Mononuclear cell (primary cell): ENCODE measurements around the gene BGLAP. TPM values are rescaled to one million over a fixed set of nuclear protein-coding genes. Genes with fewer than 3 reads are reported as not detected.

Experiments used
- H3K27me3 ChIP-seq: 2 replicates; pipeline ENCODE4 v1.6.0; 2011; ENCODE audit warnings: low read length, control low read depth; ENCODE audit not compliant: insufficient read depth
- H3K4me1 ChIP-seq: 2 replicates; pipeline ENCODE4 v1.5.1; 2011; ENCODE audit warnings: mild to moderate bottlenecking, low read length, control low read depth; ENCODE audit not compliant: insufficient read depth
- H3K4me3 ChIP-seq: 2 replicates; pipeline ENCODE4 v1.5.1; 2011; ENCODE audit warnings: mild to moderate bottlenecking, low read length, moderate library complexity
- H3K9me3 ChIP-seq: 2 replicates; pipeline ENCODE4 v1.5.1; 2011; ENCODE audit warnings: low read depth, mild to moderate bottlenecking, control low read depth, low read length
- total RNA-seq: library from RNA; depleted of rRNA; stranded (reverse); fragments of >200 nt; gene quantifications from one replicate; pipeline ENCODE4 v1.2.3, GENCODE V29; 2012

The BGLAP gene
- total RNA-seq, 1 donor: 0.31 TPM

- H3K4me3 ChIP-seq: no peak overlapping the region
- no peaks in the 10 kb centered on the region for H3K27me3 ChIP-seq
- no peaks in the 10 kb centered on the region for H3K4me1 ChIP-seq
- H3K9me3 ChIP-seq: no peaks in the 10 kb centered on the region
These were observed 18.9 kb downstream of the BGLAP start for GRCh38 chr1:156260896-156261295.

DNA sequence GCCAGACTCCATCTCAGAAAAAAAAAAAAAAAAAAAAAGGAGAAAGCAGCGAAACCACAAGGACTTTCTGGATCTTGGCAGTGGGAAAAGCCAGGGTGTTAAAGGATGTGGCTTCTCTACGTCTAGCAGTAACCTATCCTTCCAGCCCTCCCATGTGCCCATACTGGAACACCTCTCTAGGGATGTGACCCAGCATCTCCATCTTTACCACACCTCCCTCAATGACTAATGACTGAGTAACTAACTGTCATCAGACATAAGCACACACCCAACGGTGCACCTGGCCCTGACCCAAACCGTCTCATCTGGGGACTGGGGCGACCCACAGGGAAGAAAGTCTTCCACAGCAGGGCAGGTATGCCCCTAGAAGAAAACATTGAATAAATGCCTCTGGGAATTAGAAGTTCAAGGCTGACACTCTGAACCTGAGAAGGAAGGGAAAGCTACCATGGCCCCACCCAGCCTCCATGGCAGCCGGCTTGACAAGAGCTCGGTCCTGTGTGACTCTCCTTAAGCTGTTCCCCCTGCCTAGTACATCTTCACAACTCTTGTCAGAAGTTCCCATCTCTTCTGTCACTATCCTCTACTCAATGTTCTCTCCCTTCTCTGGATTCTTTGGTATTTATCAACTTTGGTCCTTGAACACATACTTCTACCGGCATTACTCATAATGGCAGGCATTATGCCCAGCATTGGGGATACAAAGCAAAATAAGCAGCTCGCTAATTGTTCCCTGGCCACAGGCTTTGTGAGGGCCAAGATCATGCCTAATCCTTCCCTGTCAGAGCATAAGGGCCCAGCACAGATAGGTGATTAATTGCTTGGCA is 20.7 kb downstream of the BGLAP start:
- Histone ChIP-seq H3K4me1 (no peaks in the 10 kb centered on the region), H3K27me3 (no peaks in the 10 kb centered on the region), H3K9me3 (no peaks in the 10 kb centered on the region), H3K4me3 (no peak overlapping the region)

DNA sequence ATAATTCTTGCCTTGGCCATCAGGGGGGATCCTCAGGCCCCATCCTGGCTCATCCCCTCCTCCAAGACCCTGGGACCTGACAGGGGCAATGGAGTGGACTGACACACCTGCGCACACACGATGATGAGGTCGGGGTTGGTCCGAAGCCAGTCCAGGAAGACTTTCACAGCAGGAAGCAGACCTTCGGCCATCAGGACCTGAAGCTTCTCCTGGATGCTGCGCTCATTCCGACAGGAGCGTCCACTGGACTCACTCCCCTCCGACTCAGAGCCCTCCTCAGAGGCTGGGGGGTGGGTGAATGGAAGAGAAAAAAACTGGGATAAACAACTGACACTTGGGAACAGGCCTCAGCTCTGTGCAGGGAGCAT is 21.3 kb downstream of the BGLAP start:
- Histone ChIP-seq H3K4me1 (no peaks in the 10 kb centered on the region), H3K9me3 (no peaks in the 10 kb centered on the region), H3K4me3 (no peak overlapping the region), H3K27me3 (no peaks in the 10 kb centered on the region)

GRCh38 chr1:156266051-156266450 is 24.1 kb downstream of the BGLAP start:
- no peak overlapping the region for H3K4me3 ChIP-seq
- no peaks in the 10 kb centered on the region for H3K27me3 ChIP-seq
- no peaks in the 10 kb centered on the region for H3K9me3 ChIP-seq
- H3K4me1 ChIP-seq: no peaks in the 10 kb centered on the region

GRCh38 chr1:156268336-156268735 is 26.4 kb downstream of the BGLAP start:
- Histone ChIP-seq H3K9me3 (no peaks in the 10 kb centered on the region), H3K4me3 (no peak overlapping the region), H3K27me3 (no peaks in the 10 kb centered on the region), H3K4me1 (no peaks in the 10 kb centered on the region)

- Histone ChIP-seq H3K27me3 (no peaks in the 10 kb centered on the region), H3K4me3 (no peak overlapping the region), H3K4me1 (peaks cover 3% of the 10 kb centered on the region), H3K9me3 (no peaks in the 10 kb centered on the region)
These were observed 28.3 kb downstream of the BGLAP start for GRCh38 chr1:156270314-156270713.

DNA sequence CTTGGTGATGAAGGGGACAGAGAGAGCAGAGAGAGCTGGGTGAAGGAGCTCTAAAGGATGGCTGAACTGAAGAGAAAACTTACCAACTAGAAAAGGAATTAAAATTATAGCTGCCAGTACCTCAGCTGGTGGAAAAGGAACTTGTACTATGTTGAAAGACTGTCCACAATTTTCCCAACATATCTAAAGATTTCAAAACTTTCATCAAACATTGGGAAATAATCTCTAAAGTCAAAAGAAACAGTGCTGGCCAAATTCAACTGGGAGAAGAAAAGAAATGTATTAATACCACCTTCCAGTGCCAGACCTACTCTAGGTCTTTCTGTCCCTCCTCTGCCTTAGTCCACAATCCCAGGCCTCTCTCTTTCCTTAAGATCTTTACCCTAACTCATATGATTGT is 34.5 kb downstream of the BGLAP start:
- Histone ChIP-seq H3K27me3 (no peaks in the 10 kb centered on the region), H3K4me1 (peaks cover 62% of the 10 kb centered on the region), H3K9me3 (no peaks in the 10 kb centered on the region), H3K4me3 (no peak overlapping the region)

- no peaks in the 10 kb centered on the region for H3K9me3 ChIP-seq
- peaks cover 67% of the 10 kb centered on the region for H3K4me1 ChIP-seq
- no peak overlapping the region for H3K4me3 ChIP-seq
- H3K27me3 ChIP-seq: no peaks in the 10 kb centered on the region
These were observed 35.0 kb downstream of the BGLAP start for GRCh38 chr1:156276966-156277381.

GRCh38 chr1:156279837-156280236 is 37.9 kb downstream of the BGLAP start:
- H3K9me3 ChIP-seq: no peaks in the 10 kb centered on the region
- no peak overlapping the region for H3K4me3 ChIP-seq
- H3K27me3 ChIP-seq: no peaks in the 10 kb centered on the region
- peaks cover 88% of the 10 kb centered on the region for H3K4me1 ChIP-seq

GRCh38 chr1:156281281-156281680 is 39.3 kb downstream of the BGLAP start:
- H3K27me3 ChIP-seq: no peaks in the 10 kb centered on the region
- H3K4me3 ChIP-seq: peak overlapping the region; percentile 89
- H3K4me1 ChIP-seq: peaks cover 82% of the 10 kb centered on the region
- no peaks in the 10 kb centered on the region for H3K9me3 ChIP-seq

DNA sequence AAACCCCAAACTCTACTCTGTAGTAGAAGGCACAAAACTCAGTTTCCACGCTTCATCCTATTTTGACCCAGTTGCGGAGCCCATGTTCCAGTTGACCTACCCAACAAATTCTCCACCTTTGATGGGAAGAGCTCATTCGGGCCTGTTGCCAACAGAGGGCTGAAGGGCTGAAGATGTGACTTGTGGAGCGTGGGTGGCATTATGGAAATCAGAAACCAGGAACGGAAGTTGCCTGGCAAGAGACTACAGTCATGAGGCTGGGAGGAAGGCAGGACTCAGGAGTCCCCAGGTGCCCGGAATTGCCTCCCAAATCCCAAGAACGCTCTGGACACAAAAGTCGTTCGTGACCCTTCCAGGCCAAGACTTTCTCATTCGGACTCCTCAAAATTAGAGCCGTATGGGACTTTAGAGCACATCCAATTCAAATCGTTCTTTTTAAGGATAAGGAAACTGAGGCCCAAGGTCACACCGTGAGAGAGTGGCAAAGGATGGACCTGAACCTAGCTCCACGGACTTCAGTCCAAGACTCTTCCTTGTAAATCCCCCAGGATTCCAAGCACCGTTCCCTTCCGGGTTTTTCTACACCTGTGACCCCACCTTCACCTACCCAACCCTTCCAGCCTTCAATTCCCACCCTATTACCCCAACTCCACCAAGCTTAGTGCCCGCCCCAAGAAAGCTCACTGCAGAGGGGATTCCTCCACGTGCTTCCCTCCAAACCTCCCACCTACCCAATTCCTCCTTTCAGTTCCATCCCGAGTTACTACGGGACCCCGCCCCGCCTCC is 39.9 kb downstream of the BGLAP start:
- Histone ChIP-seq H3K4me1 (peaks cover 76% of the 10 kb centered on the region), H3K4me3 (peak overlapping the region; percentile 89), H3K27me3 (no peaks in the 10 kb centered on the region)

GRCh38 chr1:156282479-156283222 is 40.7 kb downstream of the BGLAP start, which contains the start of gene SMG5:
SMG5 (minus strand) TSS chr1:156282825; CDS start chr1:156282680, 145 bp downstream.
- peak within 1 kb of the TSS; percentile 89 for H3K4me3 ChIP-seq
- H3K27me3 ChIP-seq: no peaks in the 10 kb centered on the region
- H3K4me1 ChIP-seq: peaks cover 69% of the 10 kb centered on the region
- no peaks in the 10 kb centered on the region for H3K9me3 ChIP-seq

More for the DNA sequence above, 39.9 kb downstream of the BGLAP start:
- H3K9me3 ChIP-seq: no peaks in the 10 kb centered on the region

DNA sequence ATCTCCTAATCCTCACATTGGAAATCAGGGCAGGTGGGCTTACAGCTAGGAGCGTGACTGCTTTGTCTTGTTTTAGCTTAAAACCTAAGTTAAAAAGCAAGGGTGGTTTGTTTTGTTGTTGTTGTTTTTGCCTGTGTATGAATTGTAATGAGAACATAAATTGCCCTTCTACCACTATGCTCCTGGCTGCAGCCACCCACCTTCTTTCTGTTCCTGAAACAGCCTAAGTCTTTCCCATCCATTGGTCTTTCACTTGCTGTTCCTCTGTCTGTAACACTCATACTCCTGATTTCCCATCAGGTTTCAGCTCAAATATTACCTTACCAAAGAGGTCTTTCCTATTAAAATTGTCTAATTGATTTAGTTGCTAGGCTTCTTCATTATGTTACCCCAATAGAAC is 41.5 kb downstream of the BGLAP start:
- Histone ChIP-seq H3K9me3 (no peaks in the 10 kb centered on the region), H3K27me3 (no peaks in the 10 kb centered on the region), H3K4me1 (peaks cover 60% of the 10 kb centered on the region), H3K4me3 (peak overlapping the region; percentile 89)

DNA sequence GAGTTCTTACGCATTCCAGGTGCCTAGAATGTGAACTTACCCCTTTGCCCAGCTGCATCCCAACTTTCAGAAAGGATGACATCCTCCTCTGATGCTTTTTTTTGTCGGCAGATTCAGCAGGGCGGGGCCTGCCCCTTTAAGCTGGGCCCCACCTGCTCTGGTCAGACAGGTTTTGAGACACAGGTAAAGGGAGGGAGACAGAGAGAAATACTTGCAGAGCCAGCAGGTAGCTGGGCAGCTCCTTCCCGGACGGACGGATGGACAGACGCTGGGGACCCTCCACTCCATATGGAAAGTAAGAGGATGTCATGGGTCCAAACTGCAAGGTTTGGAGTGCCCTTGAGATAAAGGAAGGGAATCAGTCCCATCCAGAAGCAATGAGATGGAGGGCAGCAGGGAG is 42.1 kb downstream of the BGLAP start, which contains the start of gene TMEM79:
Gene TMEM79 (plus strand): TSS at position 214 of the 400 bp plus-strand sequence. CDS start 902 bp downstream, outside the sequence.
- Histone ChIP-seq H3K4me3 (peak within 1 kb of the TSS; percentile 89), H3K4me1 (peaks cover 54% of the 10 kb centered on the region), H3K9me3 (no peaks in the 10 kb centered on the region), H3K27me3 (no peaks in the 10 kb centered on the region)

- Histone ChIP-seq H3K4me1 (peaks cover 50% of the 10 kb centered on the region), H3K4me3 (no peak overlapping the region)
These were observed 42.8 kb downstream of the BGLAP start for GRCh38 chr1:156284757-156285156.

More at GRCh38 chr1:156284757-156285156, 42.8 kb downstream of the BGLAP start:
- H3K9me3 ChIP-seq: no peaks in the 10 kb centered on the region
- H3K27me3 ChIP-seq: no peaks in the 10 kb centered on the region
